ENCODE results near the gene BSCL2.
"Not testable (repeated sequence)": the region's sequence is repeated elsewhere in the genome, so short reads cannot be mapped to it uniquely, and the experiment has no call there.

The BSCL2 gene

DNA sequence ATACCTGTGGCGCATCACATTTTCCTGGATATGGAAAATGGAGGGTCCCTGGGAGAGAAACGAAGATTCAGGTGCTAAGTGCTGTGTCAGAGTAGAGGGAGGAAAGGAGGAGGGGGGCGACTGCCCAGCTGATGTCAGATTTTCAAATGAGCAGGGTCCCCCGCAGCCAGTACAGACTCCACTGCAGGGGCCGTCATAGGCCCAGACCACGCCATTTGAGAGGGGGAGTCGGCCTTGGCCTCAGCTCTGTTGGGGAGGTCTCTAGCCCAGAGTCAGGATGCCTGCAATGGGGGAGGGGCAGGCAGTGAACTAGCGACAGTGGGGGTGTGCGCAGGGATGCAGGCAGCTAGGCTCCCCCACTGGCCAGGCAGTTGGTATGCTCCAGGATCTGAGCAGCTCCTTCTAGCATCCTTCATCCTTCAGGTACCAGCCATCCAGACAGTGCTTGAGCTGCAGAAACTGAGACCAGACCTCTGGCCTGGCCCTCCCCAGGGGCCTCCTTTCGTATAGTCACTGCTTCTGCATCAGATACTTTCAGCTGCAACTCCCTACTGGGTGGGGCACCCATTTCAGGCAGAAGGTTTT lies at the start of gene BSCL2, which contains the start of gene GNG3:
Gene BSCL2, minus strand, starts transcription at position 148 of the 585 bp plus-strand sequence. CDS start 229 bp downstream, outside the sequence.
Gene GNG3, plus strand, starts transcription at position 400 of the 585 bp plus-strand sequence. CDS start 620 bp downstream, outside the sequence.
- Mint-ChIP-seq H3K4me1 (ENCODE audit: low read depth) (peaks cover 54% of the 10 kb centered on the region), H3K4me3 (peak within 1 kb of the TSS; percentile 91), H3K27me3 (no peaks in the 10 kb centered on the region), H3K27ac (peak within 1 kb of the TSS; percentile 96), H3K36me3 (ENCODE audit: low read depth) (peaks cover 43% of the 10 kb centered on the region), H3K9me3 (no peaks in the 10 kb centered on the region)

DNA sequence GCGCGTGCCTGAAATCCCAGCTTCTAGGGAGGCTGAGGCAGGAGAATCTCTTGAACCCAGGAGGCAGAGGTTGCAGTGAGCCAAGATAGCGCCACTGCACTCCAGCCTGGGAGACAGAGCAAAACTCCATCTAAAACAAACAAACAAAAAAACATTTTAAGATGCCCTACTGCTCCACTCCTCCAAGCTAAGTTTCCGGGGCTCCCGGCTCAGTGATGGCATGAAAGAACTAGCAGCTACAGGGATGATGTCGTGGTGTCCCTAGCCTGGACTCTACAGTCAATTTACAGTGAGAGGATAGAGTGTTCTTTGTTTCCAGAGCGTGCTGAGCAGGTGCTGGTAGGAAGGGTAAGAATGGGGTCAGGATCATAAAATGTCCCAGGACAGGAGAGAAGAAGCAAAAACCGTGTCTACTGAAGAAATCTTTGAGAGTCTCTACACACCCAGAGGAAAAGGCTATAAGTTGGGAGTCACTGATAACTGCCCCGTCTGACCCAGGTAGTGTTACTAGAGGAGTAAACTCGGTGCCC lies 47.9 kb upstream of the BSCL2 start:
- Mint-ChIP-seq H3K27me3 (no peaks in the 10 kb centered on the region), H3K27ac (no peak overlapping the region)

DNA sequence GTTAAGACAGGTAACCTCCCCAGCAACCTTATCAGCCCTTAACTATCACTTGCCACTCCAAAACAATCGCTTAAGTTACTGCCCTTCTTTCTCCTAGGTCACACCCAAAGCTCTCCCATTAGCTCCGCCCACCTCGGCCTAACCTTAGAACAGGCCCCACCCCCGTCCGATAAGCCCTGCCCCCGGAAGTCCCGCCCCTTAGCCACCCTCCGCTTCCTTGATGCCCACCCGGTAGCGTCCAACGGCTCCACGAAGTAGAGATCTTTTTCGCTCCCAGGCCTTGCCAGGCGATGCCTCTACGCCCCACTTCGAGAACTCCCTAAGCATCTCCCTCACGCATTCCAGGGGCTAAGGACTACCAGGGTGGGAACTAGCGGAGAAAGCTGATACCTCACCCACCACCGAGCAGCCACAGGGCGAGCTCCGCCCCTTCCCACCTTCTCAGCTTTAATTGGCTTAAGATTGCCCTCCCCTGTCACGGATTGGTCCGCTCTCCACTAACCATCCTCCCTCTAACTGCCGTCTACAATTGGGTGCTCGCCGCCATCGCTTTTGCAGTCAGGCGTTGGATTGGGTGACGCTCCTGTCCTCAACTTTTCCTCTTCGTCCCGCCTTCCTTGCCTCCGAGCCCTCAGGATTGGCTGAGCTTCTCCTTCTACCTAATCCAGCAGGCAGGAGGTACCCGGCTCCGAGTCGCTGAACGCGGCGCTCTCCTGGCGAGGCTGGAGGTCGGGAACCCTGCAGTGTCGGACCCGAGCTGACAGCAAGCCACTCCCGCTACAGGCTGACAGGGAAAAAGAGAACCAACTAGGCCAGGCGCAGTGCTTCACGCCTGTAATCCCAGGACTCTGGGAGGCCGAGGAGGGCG lies 46.7 kb upstream of the BSCL2 start, which contains the start of gene ZBTB3:
Gene ZBTB3, minus strand, starts transcription at position 425 of the 868 bp plus-strand sequence. CDS start 496 bp downstream, outside the sequence.
- peaks cover 32% of the 10 kb centered on the region for H3K4me1 Mint-ChIP-seq (ENCODE audit: low read depth)
- H3K27me3 Mint-ChIP-seq, result no peaks in the 10 kb centered on the region
- H3K9me3 Mint-ChIP-seq, result no peaks in the 10 kb centered on the region
- H3K27ac Mint-ChIP-seq, result peak within 1 kb of the TSS; percentile 98
- H3K4me3 Mint-ChIP-seq, result peak within 1 kb of the TSS; percentile 99
- peaks cover 5% of the 10 kb centered on the region for H3K36me3 Mint-ChIP-seq (ENCODE audit: low read depth)

More for the DNA sequence above, 47.9 kb upstream of the BSCL2 start:
- H3K4me3 Mint-ChIP-seq, result peak overlapping the region; percentile 99
- H3K4me1 Mint-ChIP-seq (ENCODE audit: low read depth), result peaks cover 25% of the 10 kb centered on the region
- no peaks in the 10 kb centered on the region for H3K9me3 Mint-ChIP-seq
- peaks cover 5% of the 10 kb centered on the region for H3K36me3 Mint-ChIP-seq (ENCODE audit: low read depth)

DNA sequence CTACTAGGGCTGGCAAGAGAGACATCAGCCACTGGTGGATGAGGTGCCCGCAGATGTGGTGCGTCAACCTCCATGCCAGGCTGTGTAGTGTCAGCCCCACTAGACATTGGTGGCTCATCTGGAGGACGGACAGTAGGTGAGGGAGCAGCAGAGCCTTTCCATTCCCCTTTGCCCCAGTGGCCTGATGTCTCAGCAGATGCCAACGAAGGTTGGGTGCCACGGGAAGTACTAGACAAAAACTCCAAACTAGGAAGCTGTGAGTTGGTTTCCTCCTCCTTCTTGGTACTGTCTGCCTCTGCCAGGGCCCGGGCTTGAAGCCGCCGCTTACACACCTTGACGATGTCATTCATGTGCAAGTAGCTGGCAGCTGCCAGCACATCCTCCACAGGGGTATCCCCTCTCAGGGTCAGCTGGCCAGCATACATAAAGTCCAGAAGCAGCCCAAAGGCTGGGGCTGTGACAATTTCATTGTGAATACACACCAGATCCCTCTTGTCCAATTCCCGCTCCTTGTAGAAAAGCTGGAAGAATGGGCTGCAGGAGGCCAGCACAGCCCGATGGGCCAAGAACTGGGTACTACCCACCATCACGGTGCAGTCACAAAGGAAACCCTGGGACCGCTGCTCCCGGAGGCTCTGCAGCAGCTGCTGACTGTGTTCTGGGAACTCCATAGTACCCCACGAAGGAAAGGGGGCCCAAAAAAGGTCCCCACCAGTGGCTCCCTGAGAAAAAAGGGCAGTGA lies 45.9 kb upstream of the BSCL2 start:
- H3K9me3 Mint-ChIP-seq, result no peaks in the 10 kb centered on the region
- no peaks in the 10 kb centered on the region for H3K27me3 Mint-ChIP-seq
- H3K36me3 Mint-ChIP-seq (ENCODE audit: low read depth), result peaks cover 5% of the 10 kb centered on the region

DNA sequence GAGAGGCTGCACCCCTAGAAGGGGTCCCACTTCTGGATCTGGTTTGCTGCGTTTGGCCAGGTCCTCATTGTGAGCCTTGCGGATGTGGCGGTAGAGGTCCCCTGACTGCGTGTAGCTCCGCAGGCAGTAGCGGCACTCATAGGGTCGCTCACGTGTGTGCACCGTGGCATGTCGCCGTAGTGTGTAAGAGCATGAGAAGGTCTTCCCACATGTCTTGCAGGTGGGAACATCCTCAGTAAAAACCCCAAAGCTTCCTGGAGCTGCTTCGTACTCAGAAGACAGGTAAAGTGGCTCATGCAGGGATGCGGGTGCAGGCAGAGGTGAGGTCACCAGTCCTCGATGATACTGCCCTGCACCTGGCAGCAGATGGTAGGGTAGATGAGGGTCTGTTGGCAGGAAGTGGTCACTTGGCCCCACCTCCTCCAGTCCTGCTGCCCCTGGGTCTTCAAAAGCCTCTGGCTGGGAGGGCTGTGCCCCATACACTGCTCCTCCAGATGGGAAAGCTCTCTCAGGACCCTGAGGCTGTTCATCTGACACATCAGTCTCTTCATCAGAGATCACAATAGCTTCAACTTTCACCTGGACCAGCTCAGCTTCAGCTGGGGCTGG lies 45.1 kb upstream of the BSCL2 start:
- Mint-ChIP-seq H3K4me1 (ENCODE audit: low read depth) (peaks cover 35% of the 10 kb centered on the region), H3K27ac (peak overlapping the region; percentile 34), H3K36me3 (ENCODE audit: low read depth) (peaks cover 5% of the 10 kb centered on the region), H3K9me3 (no peaks in the 10 kb centered on the region), H3K4me3 (no peak overlapping the region), H3K27me3 (no peaks in the 10 kb centered on the region)

More for the DNA sequence above, 45.9 kb upstream of the BSCL2 start:
- Mint-ChIP-seq H3K4me3 (peak overlapping the region; percentile 99), H3K4me1 (ENCODE audit: low read depth) (peaks cover 35% of the 10 kb centered on the region), H3K27ac (peak overlapping the region; percentile 98)

DNA sequence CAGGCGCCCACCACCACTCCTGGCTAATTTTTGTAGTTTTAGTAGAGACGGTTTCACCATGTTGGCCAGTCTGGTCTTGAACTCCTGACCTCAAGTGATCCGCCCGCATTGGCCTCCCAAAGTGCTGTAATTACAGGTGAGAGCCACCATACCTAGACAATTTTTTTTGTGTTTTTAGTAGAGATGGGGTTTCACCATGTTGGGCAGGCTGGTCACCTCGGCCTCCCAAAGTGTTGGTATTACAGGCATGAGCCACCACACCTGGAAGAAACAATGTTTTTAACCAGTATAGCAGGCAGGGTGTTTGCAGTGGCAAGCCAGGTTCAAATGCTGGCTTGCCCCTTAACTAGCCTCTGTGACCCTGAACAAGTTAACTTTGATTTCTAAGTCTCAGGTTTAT lies 42.7 kb upstream of the BSCL2 start:
- H3K9me3 Mint-ChIP-seq; H3K27me3 Mint-ChIP-seq; H3K36me3 Mint-ChIP-seq (ENCODE audit: low read depth); H3K4me3 Mint-ChIP-seq; H3K27ac Mint-ChIP-seq: not testable (repeated sequence)
- peaks cover 35% of the 10 kb centered on the region for H3K4me1 Mint-ChIP-seq (ENCODE audit: low read depth)

DNA sequence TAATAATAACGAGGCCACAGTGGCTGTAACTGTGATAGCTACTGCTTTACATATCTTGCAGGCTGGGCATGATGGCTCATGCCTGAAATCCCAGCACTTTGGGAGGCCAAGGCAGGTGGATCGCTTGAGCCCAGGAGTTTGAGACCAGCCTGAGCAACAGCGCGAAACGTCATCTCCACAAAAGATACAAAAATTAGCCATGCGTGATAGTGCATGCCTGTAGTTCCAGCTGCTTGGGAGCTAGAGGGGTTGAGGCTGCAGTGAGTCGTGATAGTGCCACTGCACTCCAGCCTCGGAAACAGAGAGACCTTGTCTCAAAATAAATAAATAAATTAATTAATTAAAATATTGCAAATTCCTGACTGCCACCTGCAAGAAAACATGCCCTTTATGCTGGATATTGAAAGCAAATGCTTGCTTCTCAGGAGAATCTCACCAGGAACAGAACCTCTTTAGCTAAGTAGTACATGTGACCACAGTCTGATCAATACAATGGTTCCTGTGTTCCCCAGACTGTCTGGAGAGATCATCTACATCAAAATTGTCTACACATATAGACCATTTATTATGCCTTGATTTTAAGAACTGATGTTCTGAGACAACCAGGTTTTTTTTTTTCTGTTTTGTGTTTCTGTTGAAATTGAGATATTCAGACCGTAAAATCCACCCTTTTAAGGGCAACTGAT lies 40.4 kb upstream of the BSCL2 start:
- H3K27me3 Mint-ChIP-seq, result no peaks in the 10 kb centered on the region
- H3K36me3 Mint-ChIP-seq (ENCODE audit: low read depth), result peaks cover 5% of the 10 kb centered on the region
- H3K27ac Mint-ChIP-seq, result no peak overlapping the region

DNA sequence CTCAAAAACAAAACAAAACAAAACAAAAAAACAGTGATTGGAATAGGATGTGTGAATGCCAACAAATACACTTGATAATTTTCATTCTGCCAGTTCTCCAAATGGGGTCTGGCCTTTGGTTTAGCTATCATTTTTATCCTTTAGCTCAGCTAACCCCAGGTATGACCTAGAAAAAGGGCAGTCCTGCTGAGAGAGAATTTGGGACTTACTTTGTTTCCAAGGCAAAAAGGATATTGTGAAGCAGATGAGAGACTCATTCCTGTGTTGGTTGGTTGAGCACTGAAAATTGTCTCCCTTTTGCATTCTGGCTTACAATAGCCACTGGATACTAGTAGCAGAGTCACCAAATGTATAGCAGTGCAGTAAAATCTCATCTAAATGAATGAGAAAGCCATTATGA lies 30.0 kb upstream of the BSCL2 start:
- Mint-ChIP-seq H3K27me3 (no peaks in the 10 kb centered on the region), H3K4me3 (no peak overlapping the region), H3K9me3 (no peaks in the 10 kb centered on the region), H3K27ac (no peak overlapping the region), H3K4me1 (ENCODE audit: low read depth) (peaks cover 7% of the 10 kb centered on the region), H3K36me3 (ENCODE audit: low read depth) (peaks cover 41% of the 10 kb centered on the region)

More for the DNA sequence above, 40.4 kb upstream of the BSCL2 start:
- H3K4me3 Mint-ChIP-seq, result no peak overlapping the region
- H3K4me1 Mint-ChIP-seq (ENCODE audit: low read depth), result peaks cover 16% of the 10 kb centered on the region
- H3K9me3 Mint-ChIP-seq, result no peaks in the 10 kb centered on the region

DNA sequence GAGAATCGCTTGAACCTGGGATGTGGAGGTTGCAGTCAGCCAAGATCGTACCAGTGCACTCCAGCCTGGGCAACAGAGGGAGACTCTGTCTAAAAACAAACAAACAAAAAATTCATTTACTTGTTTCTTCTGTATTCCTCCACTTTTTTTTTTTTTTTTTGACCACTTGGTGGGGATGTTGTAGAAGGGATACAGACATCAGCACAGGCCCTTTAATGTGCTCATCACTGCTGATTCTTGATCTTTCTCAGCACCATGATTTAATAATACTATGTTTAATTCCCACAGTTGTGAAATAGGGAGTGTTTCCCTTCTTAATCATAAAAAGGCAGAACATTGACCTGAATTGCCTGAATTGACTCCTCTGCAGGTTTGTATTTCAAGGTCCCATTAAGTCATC lies 25.6 kb upstream of the BSCL2 start:
- no peaks in the 10 kb centered on the region for H3K27me3 Mint-ChIP-seq
- no peak overlapping the region for H3K4me3 Mint-ChIP-seq
- H3K27ac Mint-ChIP-seq, result no peak overlapping the region
- no peaks in the 10 kb centered on the region for H3K9me3 Mint-ChIP-seq
- peaks cover 28% of the 10 kb centered on the region for H3K4me1 Mint-ChIP-seq (ENCODE audit: low read depth)
- H3K36me3 Mint-ChIP-seq (ENCODE audit: low read depth), result peaks cover 33% of the 10 kb centered on the region

DNA sequence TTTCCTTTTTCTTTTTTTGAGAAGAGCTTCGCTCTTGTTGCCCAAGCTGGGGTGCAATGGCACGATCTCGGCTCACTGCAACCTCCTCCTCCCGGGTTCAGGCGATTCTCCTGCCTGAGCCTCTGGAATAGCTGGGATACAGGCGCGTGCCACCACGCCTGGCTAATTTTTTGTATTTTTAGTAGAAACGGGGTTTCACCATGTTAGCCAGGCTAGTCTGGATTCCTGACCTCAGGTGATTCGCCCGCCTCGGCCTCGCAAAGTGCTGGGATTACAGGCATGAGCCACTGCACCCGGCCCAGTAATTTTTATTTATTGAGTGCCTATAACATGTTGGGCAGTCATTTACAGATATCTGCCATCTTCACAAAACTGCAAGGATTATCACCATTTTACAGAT lies 22.9 kb upstream of the BSCL2 start:
- not testable (repeated sequence) for H3K27ac Mint-ChIP-seq, H3K9me3 Mint-ChIP-seq, H3K27me3 Mint-ChIP-seq
- H3K4me1 Mint-ChIP-seq (ENCODE audit: low read depth), result peaks cover 46% of the 10 kb centered on the region
- peaks cover 30% of the 10 kb centered on the region for H3K36me3 Mint-ChIP-seq (ENCODE audit: low read depth)
- peak overlapping the region; percentile 95 for H3K4me3 Mint-ChIP-seq

DNA sequence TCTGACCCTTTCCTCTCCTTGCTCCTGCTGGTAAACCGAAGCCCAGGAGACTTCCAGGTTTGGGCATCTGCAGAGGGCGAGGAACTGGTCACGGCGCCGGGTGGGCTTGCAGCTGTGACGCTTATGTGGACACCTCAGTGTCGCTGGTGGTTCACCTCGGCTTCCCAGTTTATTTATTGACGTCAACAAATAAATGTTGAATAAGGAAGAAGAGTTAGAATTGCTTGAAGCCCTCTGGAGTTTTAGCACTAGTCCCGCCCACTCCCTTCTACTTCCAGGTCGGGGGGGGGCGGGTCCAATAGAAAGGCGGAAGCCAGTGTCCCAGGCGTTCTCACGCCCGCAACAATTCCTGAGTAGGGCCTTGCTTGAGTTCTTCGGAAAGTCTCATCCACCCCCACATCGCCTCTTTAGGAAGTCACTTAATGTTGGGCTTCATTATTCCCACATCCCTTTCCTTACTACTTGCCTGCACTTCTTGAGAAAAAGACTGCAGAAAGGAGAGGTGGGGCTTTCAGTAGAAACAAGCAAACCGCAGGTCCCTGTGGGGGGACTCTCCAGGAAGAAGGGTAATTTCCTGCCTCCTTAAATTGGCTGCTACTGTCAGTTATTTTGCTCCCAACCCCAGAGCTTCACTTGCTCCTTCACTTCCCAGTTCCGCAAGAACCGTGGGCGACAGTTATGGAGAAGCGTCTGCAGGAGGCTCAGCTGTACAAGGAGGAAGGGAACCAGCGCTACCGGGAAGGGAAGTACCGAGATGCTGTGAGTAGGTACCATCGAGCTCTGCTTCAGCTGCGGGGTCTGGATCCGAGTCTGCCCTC lies 21.2 kb upstream of the BSCL2 start, which contains the start of gene TTC9C:
Gene TTC9C, plus strand, starts transcription at position 316 of the 818 bp plus-strand sequence. Its CDS starts 363 bp downstream, at position 679.
- Mint-ChIP-seq H3K4me1 (ENCODE audit: low read depth) (peaks cover 63% of the 10 kb centered on the region), H3K9me3 (no peaks in the 10 kb centered on the region), H3K4me3 (peak within 1 kb of the TSS; percentile 95), H3K36me3 (ENCODE audit: low read depth) (peaks cover 41% of the 10 kb centered on the region), H3K27me3 (no peaks in the 10 kb centered on the region), H3K27ac (peak within 1 kb of the TSS; percentile 99)

DNA sequence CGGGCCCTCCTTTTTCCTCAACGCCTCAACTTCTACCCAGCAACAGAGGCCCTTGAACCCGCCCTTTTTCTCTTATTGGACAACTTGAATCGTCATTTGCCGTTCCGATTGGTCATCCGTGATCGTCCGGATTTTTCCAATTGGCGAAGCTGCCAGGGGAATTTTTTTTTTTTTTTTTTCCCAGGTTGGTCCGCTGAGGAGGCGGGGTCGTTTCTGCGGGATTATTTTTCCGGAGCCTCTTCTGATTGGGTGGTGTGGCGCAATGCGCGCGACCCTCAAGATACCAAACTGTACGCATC lies 20.6 kb upstream of the BSCL2 start:
- Mint-ChIP-seq H3K4me3 (peak overlapping the region; percentile 95), H3K9me3 (no peaks in the 10 kb centered on the region), H3K27ac (peak overlapping the region; percentile 99), H3K4me1 (ENCODE audit: low read depth) (peaks cover 62% of the 10 kb centered on the region), H3K36me3 (ENCODE audit: low read depth) (peaks cover 41% of the 10 kb centered on the region), H3K27me3 (no peaks in the 10 kb centered on the region)

DNA sequence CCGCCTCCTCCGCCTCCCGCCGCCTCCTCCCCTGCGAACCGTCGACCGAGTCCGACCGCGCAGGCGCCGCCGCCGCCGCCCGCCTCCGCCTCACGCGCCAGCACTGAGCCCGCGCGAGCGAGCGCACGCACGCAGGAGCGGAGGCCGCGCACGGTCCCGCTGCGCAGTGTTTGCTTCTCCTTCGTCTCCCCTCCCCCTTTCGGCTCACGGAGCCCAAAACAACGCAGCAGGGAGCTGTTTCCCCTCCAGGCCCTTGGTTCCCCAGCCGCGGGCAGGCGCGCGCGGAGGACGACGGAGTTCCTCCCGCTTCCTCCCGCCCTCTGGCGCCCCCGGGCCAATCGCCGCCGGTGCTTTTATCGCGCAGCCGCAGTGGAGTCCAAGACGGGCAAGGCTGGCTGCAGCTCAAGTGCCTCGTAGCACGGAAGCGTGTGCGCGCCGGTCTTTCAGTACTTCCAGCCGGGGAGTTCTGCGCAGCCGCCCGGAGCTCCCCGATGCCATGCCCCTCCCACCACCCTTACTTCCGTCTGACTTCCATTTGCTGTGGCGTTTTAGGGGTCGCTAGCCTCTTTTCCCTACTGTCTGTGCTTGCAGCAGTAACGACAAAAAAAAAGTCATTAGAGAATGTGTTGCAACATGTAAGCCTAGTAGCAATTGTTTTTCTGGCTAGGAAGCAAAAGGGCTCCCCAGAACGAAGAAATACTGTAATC lies 20.1 kb upstream of the BSCL2 start, which contains the start of gene HNRNPUL2:
Gene HNRNPUL2, minus strand, starts transcription at position 293 of the 707 bp plus-strand sequence. CDS start 301 bp downstream, outside the sequence.
- peaks cover 46% of the 10 kb centered on the region for H3K36me3 Mint-ChIP-seq (ENCODE audit: low read depth)
- no peaks in the 10 kb centered on the region for H3K27me3 Mint-ChIP-seq
- peak within 1 kb of the TSS; percentile 99 for H3K27ac Mint-ChIP-seq
- peak within 1 kb of the TSS; percentile 95 for H3K4me3 Mint-ChIP-seq
- H3K9me3 Mint-ChIP-seq, result no peaks in the 10 kb centered on the region
- H3K4me1 Mint-ChIP-seq (ENCODE audit: low read depth), result peaks cover 65% of the 10 kb centered on the region
